CD1c-positive myeloid dendritic cell (primary cell): Measurements from ENCODE around the gene HSPA2.
"Not testable (repeated sequence)": the region's sequence is repeated elsewhere in the genome, so short reads cannot be mapped to it uniquely, and the experiment has no call there.

Experiments
- DNase-seq: peaks from one replicate; pipeline ENCODE4 v3.0.0-alpha.2; 2016; ENCODE audit errors: extremely low spot score

HSPA2 gene

DNA sequence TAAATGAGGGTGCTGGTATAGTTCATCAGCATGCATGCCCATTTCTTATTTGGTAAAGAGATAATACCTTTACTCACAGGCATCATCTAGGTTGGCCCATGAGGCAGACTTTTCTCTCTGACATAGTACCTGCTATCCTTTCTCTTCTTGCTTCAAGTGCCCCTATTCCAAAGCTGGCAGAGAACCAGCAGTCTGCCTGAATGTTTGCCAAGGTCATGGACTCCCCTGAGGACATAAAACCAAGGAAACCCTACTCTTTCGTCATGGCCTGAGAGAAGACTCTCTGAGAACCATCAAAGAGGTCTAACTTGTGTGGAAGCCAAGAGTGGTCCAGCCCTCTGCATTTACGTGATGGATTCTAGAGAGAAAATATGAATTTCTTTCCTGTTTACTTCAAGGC, 21.1 kb downstream of the HSPA2 start:
- no peak for DNase-seq

DNA sequence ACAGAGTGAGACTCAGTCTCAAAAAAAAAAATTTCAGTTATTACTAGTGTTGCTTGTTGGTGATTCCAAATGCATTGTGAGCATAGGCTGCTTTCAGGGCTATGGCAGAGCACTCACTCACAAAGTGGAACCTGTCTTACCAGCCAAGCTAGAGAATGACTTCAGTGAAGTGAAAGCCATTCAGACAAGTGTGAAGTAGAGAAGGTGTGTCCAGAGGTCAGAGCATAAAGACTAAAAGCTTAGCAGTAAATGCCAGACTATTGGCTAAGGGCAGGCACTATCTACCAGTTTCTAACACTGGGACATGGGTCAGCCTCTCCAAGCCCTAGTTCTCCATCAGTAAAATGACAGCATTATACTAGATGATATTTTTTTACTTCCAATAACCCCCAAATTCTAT, 21.9 kb downstream of the HSPA2 start:
- no peak for DNase-seq

DNA sequence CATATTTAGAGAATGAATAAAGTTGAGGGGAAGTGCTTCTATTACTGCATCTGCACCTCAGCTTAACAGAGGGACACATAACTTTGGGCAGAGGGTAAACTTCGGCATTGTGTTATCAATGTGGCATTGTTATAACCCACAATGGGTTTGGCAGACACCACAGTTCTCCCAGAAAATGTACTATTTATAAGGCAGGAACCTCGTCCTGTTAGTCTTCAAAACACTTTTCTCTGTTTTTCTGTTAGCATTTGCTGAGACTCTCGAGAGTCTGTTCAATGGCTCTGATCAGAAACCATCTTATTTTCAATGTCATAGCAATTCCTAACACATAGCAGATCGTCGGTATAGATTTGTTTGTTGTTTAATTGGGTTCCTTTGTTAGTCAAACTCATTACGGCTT, 23.2 kb downstream of the HSPA2 start:
- no peak for DNase-seq

DNA sequence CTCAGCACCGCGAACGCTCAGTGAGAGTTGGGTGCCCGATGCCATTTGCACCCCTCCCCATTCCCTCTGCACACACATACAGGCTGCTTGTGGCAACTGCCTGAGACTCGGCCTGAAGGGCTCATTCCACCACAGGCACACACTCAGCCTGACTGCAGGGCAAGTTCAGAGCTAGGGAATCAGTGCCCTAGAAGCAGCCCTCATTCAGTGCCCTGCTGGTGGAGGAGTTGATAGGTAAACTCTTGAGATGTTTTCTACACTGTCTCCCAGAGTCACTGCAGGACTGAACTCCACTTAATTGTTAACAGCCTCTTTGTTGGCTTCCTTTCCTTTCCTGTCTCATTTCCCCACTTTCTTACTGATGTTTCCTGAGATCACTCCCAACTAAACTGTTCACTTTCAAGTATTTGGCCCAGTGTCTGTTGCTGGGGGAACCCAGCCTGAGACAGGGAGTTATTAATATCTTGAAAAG, 26.1 kb downstream of the HSPA2 start:
- no peak for DNase-seq

DNA sequence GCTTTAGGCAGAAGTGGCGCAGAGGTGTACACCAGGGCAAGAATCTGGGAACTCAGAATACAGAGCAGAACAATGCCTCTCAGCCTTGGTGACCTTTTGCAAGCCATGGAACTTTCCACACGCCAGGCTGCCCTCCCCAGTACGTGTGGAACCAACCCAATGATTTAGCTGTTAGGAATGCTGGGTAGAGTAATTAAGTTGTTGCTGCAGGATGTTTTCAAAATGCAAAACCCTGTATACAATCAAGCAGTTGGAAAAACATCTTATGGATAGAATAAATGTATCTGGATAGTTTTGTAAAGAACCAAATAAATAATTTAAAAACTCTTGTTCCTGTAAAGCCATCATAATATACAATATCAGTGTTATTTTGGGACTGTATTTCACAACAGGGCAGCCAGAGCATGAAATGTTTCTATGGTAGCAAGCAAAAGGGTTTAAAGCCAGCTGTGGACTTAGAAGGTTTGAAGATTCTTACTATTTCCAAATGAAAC, 28.6 kb downstream of the HSPA2 start:
- DNase-seq, result no peak

DNA sequence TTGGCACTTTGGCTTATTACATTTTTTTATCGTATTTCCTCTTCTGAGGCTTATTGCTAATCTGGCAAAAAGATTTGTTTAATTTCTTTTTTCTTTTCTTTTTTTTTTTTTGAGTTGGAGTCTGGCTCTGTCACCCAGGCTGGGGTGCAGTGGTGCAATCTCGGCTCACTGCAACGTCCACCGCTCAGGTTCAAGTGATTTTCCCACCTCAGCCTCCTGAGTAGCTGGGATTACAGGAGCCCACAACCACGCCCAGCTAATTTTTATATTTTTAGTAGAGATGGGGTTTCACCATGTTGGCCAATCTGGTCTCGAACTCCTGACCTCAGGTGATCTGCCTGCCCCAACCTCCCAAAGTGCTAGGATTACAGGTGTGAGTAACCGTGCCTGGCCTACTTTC, 29.1 kb downstream of the HSPA2 start:
- not testable (repeated sequence) for DNase-seq

DNA sequence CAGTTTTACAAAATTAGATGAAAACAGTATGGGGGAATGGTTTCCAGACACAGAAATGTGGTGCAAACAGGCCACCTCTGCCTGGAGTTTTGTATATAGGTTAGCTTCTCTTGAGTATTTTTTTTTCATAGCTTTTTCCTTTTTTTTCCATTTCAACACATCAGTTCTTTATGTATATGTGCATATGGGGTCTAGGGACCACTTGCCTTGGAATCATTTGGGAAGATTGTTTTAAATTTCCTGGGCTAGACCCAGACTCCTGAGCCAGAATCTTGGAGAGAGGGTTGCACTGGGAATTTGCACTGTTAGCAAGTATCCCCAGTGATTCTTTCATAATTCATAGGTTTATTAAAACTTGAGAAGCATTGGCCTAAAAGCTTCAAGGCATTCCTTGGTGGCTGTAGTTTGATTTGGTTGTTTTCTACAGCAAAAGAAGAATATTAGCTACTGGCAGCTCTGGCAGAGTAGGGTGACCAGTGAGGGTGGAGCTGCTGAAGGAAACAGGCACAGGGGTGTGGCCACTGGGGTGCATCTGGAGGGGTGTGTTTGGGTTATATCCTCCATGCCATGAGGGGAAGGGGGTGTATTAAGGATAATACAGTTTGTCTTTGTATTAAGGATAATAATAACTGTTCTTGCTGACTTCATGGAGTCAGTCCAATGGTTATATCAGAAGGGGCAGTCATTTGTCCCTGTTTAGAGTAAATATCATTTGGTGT, 32.0 kb downstream of the HSPA2 start:
- no peak for DNase-seq

DNA sequence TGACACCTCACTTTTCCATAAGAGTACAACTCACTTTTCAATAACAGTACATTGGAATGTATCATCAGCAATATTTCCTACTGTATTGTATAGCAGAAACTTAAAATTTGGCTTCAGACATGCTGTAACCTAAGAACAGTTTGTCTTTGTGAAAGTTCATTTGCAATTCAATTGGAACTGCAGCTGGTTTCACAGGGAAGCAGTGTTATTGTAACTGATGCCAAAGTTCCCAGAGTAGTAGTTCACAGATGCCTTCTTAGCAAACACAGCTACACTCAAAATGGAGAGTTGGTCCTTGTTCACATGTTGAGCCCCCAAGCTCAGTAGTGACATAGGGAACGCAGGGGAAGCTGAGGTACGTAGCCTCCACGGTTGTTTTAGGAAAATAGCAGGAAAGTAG, 32.6 kb downstream of the HSPA2 start:
- no peak for DNase-seq

DNA sequence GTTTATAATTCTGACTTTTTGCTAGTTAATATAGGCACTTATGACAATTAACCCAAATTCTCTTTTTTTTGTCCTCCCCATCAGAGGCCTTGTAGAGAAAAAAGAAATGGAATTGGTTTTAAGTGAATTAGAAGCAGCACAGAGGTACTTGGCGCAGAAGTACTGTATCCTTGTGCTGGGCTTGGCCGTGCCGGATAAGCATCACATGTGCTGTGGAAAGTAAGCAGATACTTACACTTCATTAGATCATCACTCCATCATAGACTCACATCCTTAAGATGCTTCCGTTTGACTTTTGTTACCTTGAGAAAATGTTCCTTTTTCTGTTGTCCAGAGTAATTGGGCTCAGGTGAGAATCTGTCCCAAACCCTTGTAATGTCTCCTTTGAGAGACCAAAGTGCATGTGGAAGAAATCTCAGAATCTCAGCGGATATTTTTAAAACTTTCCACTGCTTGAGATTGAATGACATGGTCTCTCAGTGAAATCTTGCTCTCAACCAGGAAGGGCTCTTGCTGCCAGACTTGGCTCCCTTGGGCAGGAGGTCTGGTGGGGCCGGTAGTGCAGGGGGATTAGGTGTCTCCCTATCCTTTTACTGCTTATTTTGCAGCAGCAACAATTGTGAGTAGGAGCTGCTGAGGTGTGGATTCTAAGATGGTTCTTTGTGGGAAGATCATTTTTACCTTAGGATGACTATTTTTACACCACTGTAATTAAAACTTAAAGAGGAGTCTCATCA, 34.0 kb downstream of the HSPA2 start:
- DNase-seq, result no peak

DNA sequence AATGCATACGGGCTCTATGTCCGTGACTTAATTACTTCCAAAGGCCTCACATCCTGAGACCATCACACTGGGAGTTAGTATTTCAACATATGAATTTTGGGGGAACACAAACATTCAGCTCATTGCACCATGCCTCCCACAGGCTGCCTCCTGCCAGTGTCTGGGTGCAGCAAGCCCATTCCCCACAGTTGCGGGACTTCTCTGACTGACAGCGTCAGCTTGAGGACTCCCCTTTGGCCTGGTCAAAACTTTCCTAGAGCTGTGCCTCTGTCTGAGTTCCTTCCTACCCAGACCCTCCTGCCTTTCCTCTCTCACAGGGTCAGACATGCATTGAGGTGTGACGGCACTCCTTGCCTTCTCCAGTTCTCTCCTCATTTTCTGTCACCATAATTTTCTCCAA, 36.7 kb downstream of the HSPA2 start:
- DNase-seq, result no peak

DNA sequence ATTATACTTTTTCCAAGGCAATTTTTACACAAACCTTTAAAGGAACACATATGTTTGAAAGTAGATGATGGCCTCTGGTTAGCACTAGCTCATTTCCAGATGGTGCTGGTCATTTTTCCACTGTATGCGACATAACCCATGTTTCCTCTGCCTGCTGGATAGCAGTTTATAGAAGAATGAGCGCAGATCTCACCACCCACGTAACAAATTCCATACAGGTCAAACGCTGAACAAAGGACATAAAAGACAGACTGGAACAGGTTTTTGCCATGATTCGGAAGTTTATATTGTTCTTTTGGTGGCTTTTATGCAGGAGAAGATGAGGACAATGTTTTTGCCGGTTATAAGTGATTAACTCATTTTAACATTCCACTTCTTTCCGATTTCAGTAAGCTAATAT, 39.9 kb downstream of the HSPA2 start:
- DNase-seq, result no peak

DNA sequence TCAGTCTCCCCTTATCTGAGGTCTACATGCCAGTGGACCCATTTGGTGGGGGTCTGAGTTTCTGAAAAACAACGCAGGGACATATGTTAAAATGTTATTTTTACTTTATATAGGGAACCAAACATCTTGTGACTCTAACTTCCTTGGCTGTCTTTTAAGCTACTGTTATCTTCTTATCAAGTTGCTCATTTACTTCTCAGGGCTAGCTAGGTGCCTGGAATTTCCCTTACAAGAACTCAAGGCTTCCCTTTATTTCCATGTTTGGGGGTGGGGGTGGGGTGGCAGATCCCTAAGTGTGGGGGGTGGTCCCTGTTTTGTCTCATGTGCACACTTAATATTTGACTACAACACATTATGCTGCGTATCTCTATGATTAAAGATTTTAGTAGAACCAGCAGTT, 40.8 kb downstream of the HSPA2 start:
- no peak for DNase-seq

DNA sequence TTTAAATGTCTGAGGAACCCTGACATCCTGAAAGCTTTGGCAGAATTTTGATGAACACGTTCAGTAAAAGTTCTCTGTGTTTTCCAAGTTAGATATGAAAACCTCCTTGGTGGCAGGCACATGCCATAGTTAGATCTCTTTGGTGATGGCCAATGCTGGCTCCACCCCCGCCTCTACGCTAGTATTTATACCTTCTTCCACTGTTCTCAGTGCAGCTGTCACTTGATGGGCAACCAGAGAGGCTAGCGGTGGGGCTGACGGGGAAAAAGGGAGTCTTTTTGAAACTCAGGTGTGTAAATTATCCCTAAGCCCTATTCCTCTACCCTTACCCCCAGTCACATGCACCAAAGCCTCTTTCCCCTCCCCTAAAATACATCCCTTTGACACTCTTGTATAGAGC, 41.3 kb downstream of the HSPA2 start:
- DNase-seq, result no peak

DNA sequence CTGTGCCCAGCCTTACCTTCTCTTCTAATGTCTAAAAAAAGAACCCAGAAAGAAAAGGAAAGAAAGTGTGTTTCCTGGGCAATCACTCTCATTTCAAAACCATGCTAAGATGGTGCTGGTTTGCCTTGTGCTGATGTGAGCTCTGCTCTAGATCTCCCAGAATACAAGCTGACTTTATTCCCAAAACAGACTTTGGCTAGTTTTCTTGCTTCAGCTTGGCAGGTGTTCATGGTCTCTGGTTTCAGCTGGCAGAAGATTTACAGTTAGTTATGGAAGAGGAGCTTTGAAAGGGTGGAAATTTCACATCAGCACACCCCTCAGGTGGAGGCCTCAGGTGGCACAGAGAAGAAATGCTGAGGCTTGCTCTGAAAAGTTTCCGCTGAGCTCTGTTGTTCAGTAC, 43.6 kb downstream of the HSPA2 start:
- no peak for DNase-seq

DNA sequence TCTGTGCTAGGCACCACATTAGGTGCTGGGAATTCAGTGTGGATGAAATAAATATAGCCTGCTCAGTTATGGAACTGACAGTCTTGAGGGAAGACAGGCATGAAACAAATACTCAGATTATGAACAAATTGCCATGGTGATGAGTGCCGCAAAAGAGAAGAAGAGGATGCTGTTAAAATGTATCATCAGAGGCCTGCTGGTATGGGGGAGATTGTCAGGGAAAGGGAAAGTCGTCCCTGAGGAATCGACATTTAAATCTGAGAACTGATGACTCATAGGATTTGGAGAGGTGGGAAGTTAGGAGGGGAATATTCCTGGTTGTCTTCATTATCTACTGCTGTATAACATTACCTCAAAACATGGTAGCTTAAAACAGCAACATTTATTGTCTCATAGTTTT, 51.3 kb downstream of the HSPA2 start:
- no peak for DNase-seq
